WERI-Rb-1 (cell line): ENCODE data around the gene PPP6C.
"Not testable (repeated sequence)": the region's sequence is repeated elsewhere in the genome, so short reads cannot be mapped to it uniquely, and the experiment has no call there.

ENCODE experiments used
- DNase-seq: peaks from one replicate; pipeline ENCODE4 v3.0.0-alpha.2; 2020
- H3K27ac ChIP-seq: fragments of 250-450 bp; sonication (Bioruptor Pico); 2 replicates; pipeline ENCODE4 v1.5.1; 2020; ENCODE audit warnings: mild to moderate bottlenecking, moderate library complexity
- H3K27me3 ChIP-seq: fragments of 250-450 bp; sonication (Bioruptor Pico); 2 replicates; pipeline ENCODE4 v1.5.1; 2021; ENCODE audit warnings: mild to moderate bottlenecking, low read depth, moderate library complexity; ENCODE audit not compliant: insufficient read depth, severe bottlenecking
- H3K36me3 ChIP-seq: fragments of 250-450 bp; sonication (Bioruptor Pico); 2 replicates; pipeline ENCODE4 v1.5.1; 2020; ENCODE audit warnings: mild to moderate bottlenecking, moderate library complexity
- H3K4me3 ChIP-seq: 2 replicates; pipeline ENCODE4 v1.5.1; 2011; ENCODE audit warnings: low read depth, mild to moderate bottlenecking, control low read depth, low read length
- H3K9me3 ChIP-seq: fragments of 250-450 bp; sonication (Bioruptor Pico); 2 replicates; pipeline ENCODE4 v1.5.1; 2021; ENCODE audit warnings: mild to moderate bottlenecking, moderate library complexity; ENCODE audit not compliant: severe bottlenecking
- TF ChIP-seq, protein P1 (sequence below): IDR thresholded peaks from 2 replicates; pipeline ENCODE4 v1.5.1; 2011; ENCODE audit warnings: low read depth, mild to moderate bottlenecking, control low read depth, inconsistent platforms, low read length

Gene PPP6C

DNA sequence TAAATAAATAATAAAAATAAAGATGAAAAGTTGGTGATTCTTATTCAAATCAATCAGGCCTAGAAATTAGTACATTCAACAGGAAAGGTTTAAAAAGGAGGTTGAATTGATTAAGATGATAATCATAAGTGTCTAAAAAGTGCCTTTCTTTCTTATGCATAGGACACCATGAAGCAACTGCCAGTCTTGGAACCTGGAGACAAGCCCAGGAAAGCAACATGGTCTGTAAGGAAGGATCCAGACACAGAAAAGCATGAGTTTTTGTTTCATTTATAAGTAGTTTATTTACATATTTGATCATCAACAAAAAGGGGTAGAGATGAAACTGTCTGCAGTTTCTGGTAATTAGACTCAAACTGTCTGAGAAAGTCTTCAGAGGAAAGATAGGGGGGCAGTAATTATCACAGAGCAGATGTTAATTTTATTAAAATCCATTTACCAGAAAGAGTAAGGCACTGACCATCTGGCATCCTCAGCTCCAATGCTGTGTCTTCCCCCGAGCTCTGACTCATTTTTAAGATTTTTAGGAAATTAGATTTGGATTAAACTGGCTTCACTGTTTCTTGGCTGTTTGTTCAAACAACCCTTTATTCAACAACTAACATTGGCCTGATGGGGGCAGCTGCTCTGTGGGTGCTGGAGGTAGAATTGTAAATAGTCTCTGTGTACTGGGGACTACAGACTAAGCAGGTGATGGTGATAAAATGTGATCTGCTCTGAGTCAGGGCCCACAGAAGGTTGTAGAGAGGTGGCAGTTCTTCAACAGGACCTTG, 13.4 kb upstream of the PPP6C start:
- no peaks in the 10 kb centered on the region for H3K27me3 ChIP-seq
- no peak overlapping the region for H3K4me3 ChIP-seq
- H3K36me3 ChIP-seq: peaks cover 41% of the 10 kb centered on the region
- peak; percentile 62 for DNase-seq
- H3K9me3 ChIP-seq: no peaks in the 10 kb centered on the region
- H3K27ac ChIP-seq: peak overlapping the region; percentile 68
- TF ChIP-seq, protein P1, sequence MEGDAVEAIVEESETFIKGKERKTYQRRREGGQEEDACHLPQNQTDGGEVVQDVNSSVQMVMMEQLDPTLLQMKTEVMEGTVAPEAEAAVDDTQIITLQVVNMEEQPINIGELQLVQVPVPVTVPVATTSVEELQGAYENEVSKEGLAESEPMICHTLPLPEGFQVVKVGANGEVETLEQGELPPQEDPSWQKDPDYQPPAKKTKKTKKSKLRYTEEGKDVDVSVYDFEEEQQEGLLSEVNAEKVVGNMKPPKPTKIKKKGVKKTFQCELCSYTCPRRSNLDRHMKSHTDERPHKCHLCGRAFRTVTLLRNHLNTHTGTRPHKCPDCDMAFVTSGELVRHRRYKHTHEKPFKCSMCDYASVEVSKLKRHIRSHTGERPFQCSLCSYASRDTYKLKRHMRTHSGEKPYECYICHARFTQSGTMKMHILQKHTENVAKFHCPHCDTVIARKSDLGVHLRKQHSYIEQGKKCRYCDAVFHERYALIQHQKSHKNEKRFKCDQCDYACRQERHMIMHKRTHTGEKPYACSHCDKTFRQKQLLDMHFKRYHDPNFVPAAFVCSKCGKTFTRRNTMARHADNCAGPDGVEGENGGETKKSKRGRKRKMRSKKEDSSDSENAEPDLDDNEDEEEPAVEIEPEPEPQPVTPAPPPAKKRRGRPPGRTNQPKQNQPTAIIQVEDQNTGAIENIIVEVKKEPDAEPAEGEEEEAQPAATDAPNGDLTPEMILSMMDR: 0 out of 2 replicates have a peak, but pooled peaks have one; percentile 19

DNA sequence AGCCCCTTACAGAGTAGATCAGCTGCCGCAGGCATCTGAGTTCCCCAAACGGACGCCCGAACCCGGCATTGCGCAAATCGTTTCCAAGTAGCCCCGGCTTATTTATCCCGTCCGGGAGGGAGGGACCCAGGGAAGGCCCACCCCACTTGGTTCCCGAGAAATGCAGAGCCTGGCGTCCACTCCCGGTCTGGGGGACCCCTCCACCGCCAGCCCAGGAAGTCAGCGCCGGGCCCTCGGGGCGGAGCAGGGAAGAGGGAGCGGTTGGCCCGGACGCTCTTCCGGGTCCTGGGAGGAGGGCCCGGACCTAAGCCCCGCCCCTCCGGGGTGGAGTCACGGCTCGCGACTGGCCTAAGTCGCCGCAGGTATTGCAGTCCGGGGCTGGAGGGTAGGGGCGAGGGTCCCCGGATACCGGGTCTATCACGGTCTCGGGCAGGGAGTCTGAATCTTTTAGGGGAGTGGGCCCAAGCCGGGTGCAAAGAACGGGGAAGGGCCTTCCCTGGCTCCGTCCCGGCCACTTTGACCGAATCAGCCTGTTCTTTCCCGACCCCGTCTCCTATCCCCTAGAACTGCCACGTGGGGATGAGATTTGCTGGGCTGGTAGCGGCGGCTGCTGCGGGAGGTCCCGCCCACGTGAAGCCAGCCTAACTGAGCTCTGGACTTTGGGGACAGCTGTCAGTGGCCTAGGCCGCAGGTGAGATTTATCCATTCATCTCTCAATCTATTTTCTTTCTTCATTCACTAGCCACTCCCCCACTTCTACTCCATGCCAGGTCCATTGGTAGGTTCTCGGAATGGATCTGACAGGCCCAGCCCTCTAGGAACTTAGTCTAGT, 10.8 kb upstream of the PPP6C start, which contains the start of gene RABEPK:
Gene RABEPK (plus strand): TSS at position 327 of the 832 bp plus-strand sequence. CDS start 2,472 bp downstream, outside the sequence.
- Histone ChIP-seq H3K9me3 (no peaks in the 10 kb centered on the region), H3K27me3 (no peaks in the 10 kb centered on the region), H3K27ac (peak within 1 kb of the TSS; percentile 83), H3K36me3 (peaks cover 15% of the 10 kb centered on the region), H3K4me3 (peak within 1 kb of the TSS; percentile 56)
- TF ChIP-seq, protein P1: no peak
- peak; percentile 97 for DNase-seq

DNA sequence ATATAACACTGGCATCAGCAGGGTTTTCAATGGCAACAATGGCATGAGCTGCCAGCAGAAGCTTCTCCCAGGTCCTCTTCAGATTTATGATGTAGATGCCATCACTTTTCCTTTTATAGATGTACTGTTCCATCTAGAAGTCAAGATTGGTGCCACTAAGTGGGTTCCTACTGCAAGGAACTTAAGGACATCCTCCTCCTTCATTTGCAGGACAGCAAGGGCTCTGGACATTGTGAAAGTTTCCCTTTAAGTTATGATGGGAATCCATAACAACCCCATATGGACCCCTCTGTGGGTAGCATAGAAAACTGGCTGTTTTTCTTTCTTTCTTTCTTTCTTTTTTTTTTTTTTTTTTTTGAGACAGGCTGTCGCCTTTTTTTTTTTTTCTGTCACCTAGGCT, 6.0 kb upstream of the PPP6C start:
- not testable (repeated sequence) for H3K9me3 ChIP-seq, DNase-seq, H3K27me3 ChIP-seq, H3K27ac ChIP-seq, H3K4me3 ChIP-seq, H3K36me3 ChIP-seq

DNA sequence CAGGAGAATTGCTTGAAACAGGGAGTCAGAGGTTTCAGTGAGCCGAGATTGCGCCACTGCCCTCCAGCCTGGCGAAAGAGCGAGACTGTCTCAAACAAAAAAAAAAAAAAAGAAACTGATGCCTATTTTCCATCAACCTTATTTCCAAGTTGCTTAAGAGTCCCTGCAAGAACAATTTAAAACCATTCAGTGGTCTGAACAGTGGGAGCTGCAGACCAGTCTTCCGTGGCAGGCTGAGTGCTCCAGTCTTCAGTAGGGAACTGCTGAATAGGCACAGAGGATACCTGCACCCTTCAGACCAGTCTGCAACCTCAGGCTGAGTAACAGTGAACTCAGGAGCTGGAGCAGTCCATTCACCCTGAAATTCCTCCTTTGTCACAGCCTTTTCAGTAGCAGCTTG, 4.9 kb upstream of the PPP6C start:
- DNase-seq, H3K36me3 ChIP-seq, H3K9me3 ChIP-seq, H3K27me3 ChIP-seq, H3K27ac ChIP-seq, H3K4me3 ChIP-seq: not testable (repeated sequence)

DNA sequence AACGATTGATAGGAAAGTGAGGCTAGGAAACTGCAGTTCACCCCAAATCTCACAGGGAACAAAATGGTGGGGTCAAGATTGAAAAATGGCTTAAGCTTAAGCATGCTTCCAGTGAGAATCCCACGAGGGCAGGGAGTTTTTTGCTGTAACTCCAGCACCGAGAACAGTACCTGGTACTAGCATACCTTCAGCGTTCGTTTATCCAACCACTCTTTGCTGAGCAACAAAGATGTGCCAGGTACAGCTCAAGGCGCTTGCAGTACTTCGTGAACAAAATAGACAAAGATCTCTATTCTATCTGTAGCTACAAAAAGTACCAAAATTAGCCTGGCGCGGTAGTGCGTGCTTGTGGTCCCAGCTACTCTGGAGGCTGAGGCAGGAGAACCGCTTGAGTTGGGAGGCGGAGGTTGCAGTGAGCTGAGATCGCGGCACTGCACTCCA, 778 bp upstream of the PPP6C start:
- TF ChIP-seq, protein P1: no peak

DNA sequence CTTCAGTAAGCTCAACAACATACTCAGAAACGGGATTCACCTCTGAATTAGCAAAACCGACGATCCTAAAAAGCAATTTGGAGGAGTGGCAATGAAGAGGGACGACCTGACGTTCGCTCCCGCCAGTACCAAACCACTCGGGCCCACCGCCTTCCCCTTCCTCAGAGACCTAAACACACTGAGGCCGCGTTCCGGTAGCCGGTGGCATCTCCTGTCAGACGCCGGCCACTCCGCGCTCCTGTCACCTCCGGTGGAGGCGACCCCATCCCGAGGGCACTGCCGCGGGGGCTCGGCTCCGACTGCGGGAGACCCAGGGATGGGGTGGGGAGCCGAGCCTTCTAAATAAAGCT, 617 bp downstream of the PPP6C start:
- TF ChIP-seq, protein P1: no peak
- peak overlapping the region; percentile 87 for H3K27ac ChIP-seq
- no peaks in the 10 kb centered on the region for H3K9me3 ChIP-seq
- H3K27me3 ChIP-seq: no peaks in the 10 kb centered on the region
- peak overlapping the region; percentile 97 for H3K4me3 ChIP-seq
- peaks cover 18% of the 10 kb centered on the region for H3K36me3 ChIP-seq
- peak; percentile 30 for DNase-seq

More for the DNA sequence above, 778 bp upstream of the PPP6C start:
- Histone ChIP-seq H3K27me3 (no peaks in the 10 kb centered on the region), H3K27ac (peak overlapping the region; percentile 87), H3K9me3 (no peaks in the 10 kb centered on the region), H3K36me3 (peaks cover 15% of the 10 kb centered on the region), H3K4me3 (peak overlapping the region; percentile 97)
- no peak for DNase-seq
